ENCODE data around the gene PYY.
A peak's percentile ranks its signal among the peaks of the same experiment; 100 is the strongest.

DNA sequence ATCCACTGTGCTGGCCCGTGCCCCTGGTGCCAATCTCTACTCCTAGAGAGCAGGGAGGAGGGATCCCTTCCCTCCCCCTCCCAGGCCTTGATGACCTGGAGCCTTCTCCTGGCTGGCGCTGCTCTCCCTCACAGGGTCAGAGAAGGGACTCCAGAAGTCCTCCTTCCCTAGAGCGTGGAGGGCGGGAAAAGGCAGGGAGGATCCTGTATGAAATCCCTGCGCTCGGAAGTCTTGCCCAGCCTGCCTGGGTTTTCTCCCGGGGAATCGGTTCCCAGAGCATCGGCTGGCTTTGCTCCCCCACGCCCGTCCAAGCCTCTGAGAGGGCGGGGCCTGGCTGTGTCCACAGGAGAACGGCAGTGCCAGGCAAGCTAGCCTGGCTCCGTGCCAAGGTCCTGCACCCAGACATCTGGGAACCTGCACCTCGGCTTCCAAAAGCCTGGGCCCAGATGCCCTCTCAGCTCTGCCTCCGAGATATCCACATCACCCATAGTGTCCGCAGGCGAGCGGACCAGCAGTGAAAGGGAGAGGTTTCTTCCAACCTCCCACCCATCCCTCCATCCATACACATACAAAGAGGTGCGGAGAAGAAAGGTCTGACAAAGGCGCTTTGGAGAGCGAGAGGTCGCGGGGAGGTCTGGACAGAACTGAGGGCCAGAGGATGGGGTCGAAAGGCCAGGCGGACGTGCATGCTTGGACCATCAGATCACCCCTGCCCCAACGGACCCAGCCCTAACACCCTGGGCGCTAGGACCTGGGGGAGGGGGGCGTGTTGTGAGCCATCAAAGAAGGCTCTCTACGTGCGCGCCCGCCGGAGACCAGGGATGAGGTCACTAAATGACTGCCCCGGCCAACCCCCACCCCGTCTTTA lies 47.5 kb downstream of the PYY start:
- TF ChIP-seq, protein P1, sequence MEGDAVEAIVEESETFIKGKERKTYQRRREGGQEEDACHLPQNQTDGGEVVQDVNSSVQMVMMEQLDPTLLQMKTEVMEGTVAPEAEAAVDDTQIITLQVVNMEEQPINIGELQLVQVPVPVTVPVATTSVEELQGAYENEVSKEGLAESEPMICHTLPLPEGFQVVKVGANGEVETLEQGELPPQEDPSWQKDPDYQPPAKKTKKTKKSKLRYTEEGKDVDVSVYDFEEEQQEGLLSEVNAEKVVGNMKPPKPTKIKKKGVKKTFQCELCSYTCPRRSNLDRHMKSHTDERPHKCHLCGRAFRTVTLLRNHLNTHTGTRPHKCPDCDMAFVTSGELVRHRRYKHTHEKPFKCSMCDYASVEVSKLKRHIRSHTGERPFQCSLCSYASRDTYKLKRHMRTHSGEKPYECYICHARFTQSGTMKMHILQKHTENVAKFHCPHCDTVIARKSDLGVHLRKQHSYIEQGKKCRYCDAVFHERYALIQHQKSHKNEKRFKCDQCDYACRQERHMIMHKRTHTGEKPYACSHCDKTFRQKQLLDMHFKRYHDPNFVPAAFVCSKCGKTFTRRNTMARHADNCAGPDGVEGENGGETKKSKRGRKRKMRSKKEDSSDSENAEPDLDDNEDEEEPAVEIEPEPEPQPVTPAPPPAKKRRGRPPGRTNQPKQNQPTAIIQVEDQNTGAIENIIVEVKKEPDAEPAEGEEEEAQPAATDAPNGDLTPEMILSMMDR (IDR thresholded peaks at IDR 0.05) = peak in 1 of 3 experiments; percentile 8
- TF ChIP-seq POLR2A (IDR thresholded peaks at IDR 0.05; ENCODE audit: low read depth) (no peak), EP300 (IDR thresholded peaks at IDR 0.05) (no peak), POLR2AphosphoS5 (IDR thresholded peaks at IDR 0.05) (peak; percentile 47 to 64)

Measured in esophagus muscularis mucosa (tissue), 4 donors.